Osteocyte (in vitro differentiated cells): ENCODE data around the gene RHOJ. TPM values are rescaled to one million over a fixed set of nuclear protein-coding genes. Genes with fewer than 3 reads are reported as not detected.
"Not testable (repeated sequence)": the region's sequence is repeated elsewhere in the genome, so short reads cannot be mapped to it uniquely, and the experiment has no call there.

Experiments used
- DNase-seq: peaks from one replicate; pipeline ENCODE4 v3.0.0; 2021; ENCODE audit warnings: mixed read lengths; ENCODE audit not compliant: unreplicated experiment; ENCODE audit errors: extremely low spot score
- H3K27ac Mint-ChIP-seq: one replicate; pipeline ENCODE4 v1.8.0; 2021; ENCODE audit warnings: mild to moderate bottlenecking, mixed read lengths; ENCODE audit not compliant: unreplicated experiment
- H3K27me3 Mint-ChIP-seq: one replicate; pipeline ENCODE4 v1.8.0; 2021; ENCODE audit warnings: mixed read lengths; ENCODE audit not compliant: unreplicated experiment
- H3K36me3 Mint-ChIP-seq: one replicate; pipeline ENCODE4 v1.8.0; 2021; ENCODE audit warnings: mixed read lengths; ENCODE audit not compliant: unreplicated experiment
- H3K4me1 Mint-ChIP-seq: one replicate; pipeline ENCODE4 v1.8.0; 2021; ENCODE audit warnings: mixed read lengths; ENCODE audit not compliant: unreplicated experiment
- H3K4me3 Mint-ChIP-seq: one replicate; pipeline ENCODE4 v1.8.0; 2021; ENCODE audit warnings: mild to moderate bottlenecking, moderate library complexity, mixed read lengths; ENCODE audit not compliant: unreplicated experiment
- H3K9me3 Mint-ChIP-seq: one replicate; pipeline ENCODE4 v1.8.0; 2021; ENCODE audit warnings: mixed read lengths; ENCODE audit not compliant: unreplicated experiment
- CTCF ChIP-seq: fragments of 200-600 bp; sonication (generic); IDR thresholded peaks from 2 replicates; pipeline ENCODE4 v1.5.0; 2021; ENCODE audit warnings: antibody characterized with exemption, mild to moderate bottlenecking, moderate library complexity
- long read RNA-seq: library from polyadenylated mRNA; unstranded; transcript quantifications from one replicate; pipeline ENCODE4 v2.0.0, GENCODE V29; 2021
- total RNA-seq: library from RNA; stranded (reverse); gene quantifications from 2 replicates; pipeline ENCODE4 v1.2.1, GENCODE V29; 2021

The RHOJ gene
- total RNA-seq, result 63.6 and 69.7 TPM in 2 replicates
- long read RNA-seq, transcript RHOJ-201 (5 exons, 3,302 nt), result major isoform, 42 of 56 reads
- long read RNA-seq, partial matches to known transcripts, result 0 of 56 reads
- long read RNA-seq, other reads (novel, unspliced or antisense), result 14 of 56 reads

GRCh38 chr14:63204407-63205043, at the start of gene RHOJ:
Gene RHOJ, plus strand, starts transcription at chr14:63204443. Its CDS starts 427 bp downstream, at chr14:63204870.
- Mint-ChIP-seq H3K9me3 (peaks cover 5% of the 10 kb centered on the region), H3K27ac (no peak within 1 kb of the TSS), H3K4me1 (peaks cover 10% of the 10 kb centered on the region), H3K36me3 (peaks cover 2% of the 10 kb centered on the region), H3K27me3 (no peaks in the 10 kb centered on the region), H3K4me3 (no peak within 1 kb of the TSS)
- no peak for TF ChIP-seq CTCF
- no peak for DNase-seq

DNA sequence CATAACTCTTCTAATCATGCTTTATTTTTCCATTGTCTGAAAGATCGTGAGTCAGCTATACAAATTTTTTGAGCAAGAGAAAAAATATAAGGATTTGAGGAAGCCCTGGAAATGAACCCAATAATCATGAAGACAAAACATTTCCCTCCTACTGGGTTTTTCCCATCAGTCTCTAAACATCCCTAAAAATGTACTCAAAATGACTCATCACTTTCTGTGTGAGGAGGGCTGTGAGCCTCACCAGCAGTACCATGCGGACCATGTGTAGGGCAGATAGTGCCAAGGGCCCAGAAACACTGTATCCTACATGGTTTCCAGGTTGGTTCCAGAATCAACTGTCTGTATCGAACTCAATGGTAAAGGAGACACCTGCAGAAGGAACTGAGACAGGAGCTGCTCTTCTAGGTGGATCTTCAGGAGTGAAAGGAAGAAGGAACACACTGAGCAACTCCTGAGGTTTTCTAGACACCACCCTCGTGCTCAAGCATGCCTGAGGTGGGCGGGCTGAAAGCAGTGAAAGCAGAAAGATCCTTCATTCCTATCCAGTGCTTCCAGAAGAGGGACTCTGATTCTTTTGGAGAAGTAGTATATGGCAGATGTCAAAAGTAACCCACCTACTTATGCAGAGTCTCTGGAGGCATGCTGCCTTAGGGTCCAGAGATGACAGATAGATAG, 48.6 kb upstream of the RHOJ start:
- no peaks in the 10 kb centered on the region for H3K36me3 Mint-ChIP-seq
- peaks cover 14% of the 10 kb centered on the region for H3K4me1 Mint-ChIP-seq
- no peak for DNase-seq
- peaks cover 9% of the 10 kb centered on the region for H3K27me3 Mint-ChIP-seq
- no peak overlapping the region for H3K4me3 Mint-ChIP-seq
- H3K27ac Mint-ChIP-seq, result peak overlapping the region; percentile 64
- H3K9me3 Mint-ChIP-seq, result peaks cover 4% of the 10 kb centered on the region
- TF ChIP-seq CTCF, result no peak

DNA sequence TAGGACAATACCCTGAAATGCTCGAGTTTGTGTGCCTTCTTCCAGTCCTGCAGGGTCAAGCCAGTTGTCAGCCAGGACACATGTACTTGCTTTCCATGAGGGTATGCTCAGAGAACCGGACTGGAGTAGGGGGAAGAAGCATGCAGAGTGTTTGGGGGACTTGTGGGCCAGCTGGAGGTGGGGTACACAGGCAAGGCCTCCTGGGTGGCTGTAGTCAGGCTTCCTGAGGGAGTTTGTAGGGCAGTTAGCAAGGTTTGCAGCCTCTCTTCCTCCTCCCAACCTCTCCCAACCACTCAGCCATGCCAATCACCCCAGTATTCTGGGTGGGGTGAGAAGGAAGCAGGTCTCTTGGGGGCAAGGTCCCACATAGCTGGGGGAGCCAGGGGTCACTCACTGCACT, 47.0 kb upstream of the RHOJ start:
- peaks cover 14% of the 10 kb centered on the region for H3K4me1 Mint-ChIP-seq
- TF ChIP-seq CTCF, result no peak
- no peak overlapping the region for H3K27ac Mint-ChIP-seq
- no peaks in the 10 kb centered on the region for H3K36me3 Mint-ChIP-seq
- no peak for DNase-seq
- no peak overlapping the region for H3K4me3 Mint-ChIP-seq
- peaks cover 4% of the 10 kb centered on the region for H3K9me3 Mint-ChIP-seq
- H3K27me3 Mint-ChIP-seq, result peaks cover 9% of the 10 kb centered on the region

GRCh38 chr14:63163306-63163705, 40.9 kb upstream of the RHOJ start:
- no peaks in the 10 kb centered on the region for H3K36me3 Mint-ChIP-seq
- H3K27ac Mint-ChIP-seq, result no peak overlapping the region
- H3K27me3 Mint-ChIP-seq, result peaks cover 3% of the 10 kb centered on the region
- DNase-seq, result no peak
- H3K9me3 Mint-ChIP-seq, result peaks cover 4% of the 10 kb centered on the region
- no peak for TF ChIP-seq CTCF
- H3K4me1 Mint-ChIP-seq, result peaks cover 4% of the 10 kb centered on the region
- H3K4me3 Mint-ChIP-seq, result no peak overlapping the region

GRCh38 chr14:63164108-63164683, 40.0 kb upstream of the RHOJ start:
- no peak for TF ChIP-seq CTCF
- Mint-ChIP-seq H3K9me3 (no peaks in the 10 kb centered on the region), H3K27me3 (peaks cover 2% of the 10 kb centered on the region), H3K36me3 (no peaks in the 10 kb centered on the region), H3K27ac (no peak overlapping the region), H3K4me3 (no peak overlapping the region), H3K4me1 (peaks cover 4% of the 10 kb centered on the region)
- no peak for DNase-seq

GRCh38 chr14:63165267-63165666, 39.0 kb upstream of the RHOJ start:
- H3K27ac Mint-ChIP-seq, H3K4me3 Mint-ChIP-seq, H3K4me1 Mint-ChIP-seq, H3K36me3 Mint-ChIP-seq, H3K27me3 Mint-ChIP-seq, H3K9me3 Mint-ChIP-seq: not testable (repeated sequence)
- DNase-seq, result peak; percentile 76
